Measurements from ENCODE around the gene MACROH2A1.

The MACROH2A1 gene

GRCh38 chr5:135333732-135334515 is 65.1 kb downstream of the MACROH2A1 start:
- H3K4me3 ChIP-seq (ENCODE audit: low read depth, low read length): no peak overlapping the region
- TF ChIP-seq, protein P1, sequence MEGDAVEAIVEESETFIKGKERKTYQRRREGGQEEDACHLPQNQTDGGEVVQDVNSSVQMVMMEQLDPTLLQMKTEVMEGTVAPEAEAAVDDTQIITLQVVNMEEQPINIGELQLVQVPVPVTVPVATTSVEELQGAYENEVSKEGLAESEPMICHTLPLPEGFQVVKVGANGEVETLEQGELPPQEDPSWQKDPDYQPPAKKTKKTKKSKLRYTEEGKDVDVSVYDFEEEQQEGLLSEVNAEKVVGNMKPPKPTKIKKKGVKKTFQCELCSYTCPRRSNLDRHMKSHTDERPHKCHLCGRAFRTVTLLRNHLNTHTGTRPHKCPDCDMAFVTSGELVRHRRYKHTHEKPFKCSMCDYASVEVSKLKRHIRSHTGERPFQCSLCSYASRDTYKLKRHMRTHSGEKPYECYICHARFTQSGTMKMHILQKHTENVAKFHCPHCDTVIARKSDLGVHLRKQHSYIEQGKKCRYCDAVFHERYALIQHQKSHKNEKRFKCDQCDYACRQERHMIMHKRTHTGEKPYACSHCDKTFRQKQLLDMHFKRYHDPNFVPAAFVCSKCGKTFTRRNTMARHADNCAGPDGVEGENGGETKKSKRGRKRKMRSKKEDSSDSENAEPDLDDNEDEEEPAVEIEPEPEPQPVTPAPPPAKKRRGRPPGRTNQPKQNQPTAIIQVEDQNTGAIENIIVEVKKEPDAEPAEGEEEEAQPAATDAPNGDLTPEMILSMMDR (IDR thresholded peaks at IDR 0.05; ENCODE audit: low read depth, low read length): no peak

GRCh38 chr5:135332519-135333150 is 66.4 kb downstream of the MACROH2A1 start:
- no peak overlapping the region for H3K4me3 ChIP-seq (ENCODE audit: low read depth, low read length)
- TF ChIP-seq, protein P1 (IDR thresholded peaks at IDR 0.05; ENCODE audit: low read depth, low read length): peak; percentile 43

- TF ChIP-seq, protein P1 (IDR thresholded peaks at IDR 0.05; ENCODE audit: low read depth, low read length): no peak
- H3K4me3 ChIP-seq (ENCODE audit: low read depth, low read length): no peak overlapping the region
Measured at GRCh38 chr5:135331612-135332011, 67.4 kb downstream of the MACROH2A1 start.

DNA sequence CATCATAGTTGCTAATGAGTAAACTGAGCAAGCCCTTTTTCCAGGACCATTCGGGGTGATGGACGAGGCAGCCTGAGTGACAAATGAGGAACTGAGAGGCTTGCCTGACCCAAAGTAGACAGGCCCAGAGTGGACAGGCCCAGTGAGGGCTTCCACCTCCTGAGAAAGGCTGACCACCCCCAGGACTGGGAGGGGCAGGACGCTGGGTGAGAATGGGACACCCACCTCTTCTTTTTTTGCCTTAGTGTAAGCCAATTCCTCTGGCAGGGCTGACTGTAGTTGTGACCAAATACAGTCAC is 68.3 kb downstream of the MACROH2A1 start:
- TF ChIP-seq, protein P1 (IDR thresholded peaks at IDR 0.05; ENCODE audit: low read depth, low read length): no peak
- H3K4me3 ChIP-seq (ENCODE audit: low read depth, low read length): no peak overlapping the region

GRCh38 chr5:135329913-135330797 is 68.9 kb downstream of the MACROH2A1 start:
- TF ChIP-seq, protein P1 (IDR thresholded peaks at IDR 0.05; ENCODE audit: low read depth, low read length): no peak
- no peak overlapping the region for H3K4me3 ChIP-seq (ENCODE audit: low read depth, low read length)

DNA sequence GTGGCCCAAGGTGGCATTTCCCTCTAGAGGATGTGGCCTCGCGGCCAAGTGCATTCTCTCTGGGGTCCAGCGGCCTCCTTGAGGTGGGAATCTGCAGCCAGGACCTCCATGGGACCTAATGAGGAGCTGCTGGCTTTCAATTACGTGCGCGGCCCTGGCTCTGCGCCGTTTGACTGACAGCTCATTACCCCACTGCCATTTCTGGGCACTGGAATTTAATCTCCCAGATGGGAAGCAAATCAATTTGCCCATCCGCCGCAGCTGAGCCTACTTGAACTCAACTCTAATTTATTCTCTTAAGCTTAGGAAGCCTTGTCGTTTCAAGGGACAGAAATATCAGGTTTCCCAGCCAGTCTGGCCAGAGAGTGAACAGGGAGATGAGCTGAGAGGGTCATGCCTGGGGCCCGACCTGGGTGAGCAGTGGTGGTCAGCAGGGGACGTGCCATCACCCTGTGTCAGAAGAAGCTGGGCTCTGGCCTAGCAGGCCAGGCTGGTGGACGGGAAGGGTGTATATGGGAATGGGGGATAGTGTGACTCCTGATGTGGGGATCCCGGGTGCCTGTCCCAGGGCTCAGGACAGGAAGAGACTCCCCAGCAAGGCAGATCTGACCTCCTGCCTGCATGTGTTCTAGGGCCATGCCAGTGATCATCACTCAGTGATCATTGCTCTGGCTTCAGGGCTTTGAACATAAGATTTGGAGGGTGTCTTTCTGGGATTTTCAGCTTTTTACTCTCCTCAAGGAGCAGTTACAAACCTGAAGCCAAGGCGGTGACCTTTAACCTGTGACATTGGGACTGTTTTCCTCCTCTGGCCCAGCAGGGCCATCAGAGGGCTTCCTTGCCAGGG is 69.7 kb downstream of the MACROH2A1 start:
- TF ChIP-seq, protein P1 (IDR thresholded peaks at IDR 0.05; ENCODE audit: low read depth, low read length): no peak
- H3K4me3 ChIP-seq (ENCODE audit: low read depth, low read length): no peak overlapping the region

All from WI38 (cell line).